ENCODE data around the gene PAK2. TPM values are rescaled to one million over a fixed set of nuclear protein-coding genes. Genes with fewer than 3 reads are reported as not detected.

PAK2 gene
- total RNA-seq = 23.5 and 43.5 TPM in 2 replicates

DNA sequence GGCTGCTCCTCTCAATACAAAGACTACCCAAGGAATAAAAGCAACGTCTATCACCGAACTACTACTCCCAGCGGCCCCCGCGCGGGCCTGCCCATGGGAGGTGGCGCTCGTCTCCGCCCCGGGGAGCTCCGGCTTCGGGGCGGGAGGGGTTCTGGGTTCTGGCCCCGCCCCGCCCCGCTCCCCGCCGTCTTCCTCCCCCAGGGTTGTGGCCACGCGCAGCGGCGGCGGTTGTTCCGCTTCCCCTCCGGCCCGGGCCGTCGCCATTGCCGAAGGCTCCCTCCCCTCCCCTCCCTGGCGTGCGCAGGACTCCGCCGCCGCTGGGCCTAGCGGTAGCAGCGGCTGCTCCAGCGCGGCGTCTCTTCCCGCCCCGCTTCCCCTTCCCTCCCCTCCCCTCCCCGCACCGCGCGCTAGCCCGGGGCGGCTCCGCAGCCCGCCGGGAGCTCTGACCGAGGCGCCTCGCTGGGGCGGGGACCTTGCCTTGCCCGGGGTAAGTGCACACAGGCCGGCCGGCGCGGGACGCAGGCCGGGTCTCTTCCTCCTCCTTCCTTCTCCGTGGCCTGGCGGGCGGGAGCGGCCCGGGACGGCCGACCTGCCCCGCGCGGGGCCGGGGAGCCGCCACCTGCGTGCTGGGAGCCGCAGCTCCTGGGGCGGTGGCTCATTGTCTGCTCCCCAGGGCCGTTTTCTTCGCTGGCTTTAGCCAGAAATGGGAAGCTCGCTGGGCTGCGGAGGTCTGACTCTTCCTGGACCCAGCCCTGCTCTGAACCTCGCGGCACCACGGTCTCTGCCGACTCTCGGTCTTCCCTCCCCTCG lies at the start of gene PAK2:
PAK2 (plus strand) TSS at position 187 of the 810 bp plus-strand sequence. CDS start 42,790 bp downstream, outside the sequence.

DNA sequence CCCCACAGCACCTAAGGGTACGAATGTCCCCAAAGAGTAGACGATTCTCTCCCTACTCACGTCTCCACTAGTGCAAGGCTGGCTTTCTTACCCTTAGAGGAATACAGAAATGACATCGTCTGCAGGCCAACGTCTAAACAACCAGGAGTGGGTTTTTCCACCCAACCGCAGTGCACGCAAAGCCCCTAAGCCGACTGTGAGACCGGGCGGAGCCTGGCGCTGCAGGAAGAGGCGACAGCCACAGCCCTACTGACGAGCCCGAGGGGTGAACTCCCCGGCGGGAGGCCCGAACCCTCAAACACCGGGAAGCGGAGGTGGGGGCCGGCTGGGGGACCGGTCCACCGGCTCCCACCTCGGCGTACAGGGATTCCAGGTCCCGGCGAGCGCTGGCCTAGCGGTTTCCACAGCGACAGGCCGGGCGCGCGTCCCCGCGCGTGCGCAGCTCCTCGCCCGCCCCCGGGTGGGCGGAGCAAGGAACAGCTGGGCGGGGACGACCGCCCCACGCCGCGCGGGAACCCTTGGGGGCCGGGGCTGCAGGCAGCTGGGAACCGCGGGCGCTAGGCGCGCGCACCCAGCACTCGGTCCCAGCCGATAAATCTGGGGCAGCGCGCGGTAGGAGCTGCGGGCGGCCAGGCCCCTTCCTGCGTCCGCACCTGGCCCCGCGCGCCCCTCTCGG lies 27.7 kb upstream of the PAK2 start, which contains the start of the genes CEP19 and PIGX:
CEP19 (minus strand) TSS at position 413 of the 676 bp plus-strand sequence. CDS start 3,593 bp downstream, outside the sequence.
PIGX (plus strand) TSS at position 540 of the 676 bp plus-strand sequence.

DNA sequence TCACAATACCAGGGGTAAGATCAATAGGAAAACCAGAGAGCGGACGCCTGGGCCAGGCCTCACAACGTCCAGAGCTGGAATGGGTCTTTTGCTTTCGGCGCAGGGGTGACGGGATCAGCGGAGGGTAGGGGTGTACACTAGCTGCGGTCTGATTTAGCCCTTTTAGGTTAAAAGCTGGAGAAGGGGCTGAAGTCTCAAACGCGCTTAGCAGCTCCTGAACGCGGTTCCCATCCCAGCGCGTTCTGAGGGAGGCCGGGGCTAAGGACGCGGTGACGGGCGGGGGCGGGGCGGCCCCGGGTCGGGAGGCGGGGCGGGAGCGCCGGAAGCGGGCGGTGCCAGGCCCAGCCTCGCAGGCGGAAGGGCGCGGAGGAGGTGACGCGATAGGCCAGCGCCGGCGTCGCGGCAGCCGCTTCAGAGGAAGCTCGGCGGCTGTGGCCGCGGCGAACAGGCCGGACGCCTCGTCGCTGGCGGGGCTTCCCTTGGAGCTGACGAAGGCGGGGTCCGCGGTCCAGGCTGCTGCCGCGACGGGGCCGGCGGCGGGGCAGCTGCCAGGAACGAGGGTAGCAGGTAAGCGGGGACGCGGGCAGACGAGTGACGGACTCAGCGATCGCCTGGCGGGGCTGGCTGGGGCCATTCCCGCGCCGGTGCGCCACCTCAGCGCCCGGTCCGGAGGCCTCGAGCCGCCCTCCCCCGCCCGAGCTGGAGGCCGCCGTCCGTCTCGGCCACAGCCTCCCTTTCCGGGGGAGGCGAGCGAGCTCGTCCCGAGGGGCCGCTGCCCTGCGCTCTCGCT lies 128.0 kb downstream of the PAK2 start, which contains the start of gene SENP5:
SENP5 (plus strand) TSS at position 414 of the 790 bp plus-strand sequence. CDS start 17,262 bp downstream, outside the sequence.

Other genes with a start within 250 kb of the PAK2 start
- 13.2 and 16.7 TPM in 2 replicates for gene RNF168, start 236.1 kb upstream of the PAK2 start, total RNA-seq
- gene SMCO1, start 224.5 kb upstream of the PAK2 start, total RNA-seq = not detected in 2 replicates
- gene WDR53, start 171.3 kb upstream of the PAK2 start, total RNA-seq = 4.9 and 7.7 TPM in 2 replicates
- gene FBXO45, start 171.2 kb upstream of the PAK2 start, total RNA-seq = 4.7 and 5.5 TPM in 2 replicates
- 0.34 and 0.63 TPM in 2 replicates for gene NRROS, start 100.2 kb upstream of the PAK2 start, total RNA-seq
- 2.5 and 3.8 TPM in 2 replicates for gene CEP19, start 27.6 kb upstream of the PAK2 start, total RNA-seq
- 6.5 and 7.7 TPM in 2 replicates for gene PIGX, start 27.5 kb upstream of the PAK2 start, total RNA-seq
- 28.7 and 33.7 TPM in 2 replicates for gene SENP5, start 128.1 kb downstream of the PAK2 start, total RNA-seq
- 50.1 and 68.9 TPM in 2 replicates for gene NCBP2, start 202.7 kb downstream of the PAK2 start, total RNA-seq
- 1.3 TPM in 2 replicates for gene PIGZ, start 229.0 kb downstream of the PAK2 start, total RNA-seq